ENCODE results near the gene IGF2. TPM values are rescaled to one million over a fixed set of nuclear protein-coding genes. Genes with fewer than 3 reads are reported as not detected.

The IGF2 gene
- total RNA-seq, 4 donors from 2014 or later: 8.2 to 19.8 (median 12.2) TPM

DNA sequence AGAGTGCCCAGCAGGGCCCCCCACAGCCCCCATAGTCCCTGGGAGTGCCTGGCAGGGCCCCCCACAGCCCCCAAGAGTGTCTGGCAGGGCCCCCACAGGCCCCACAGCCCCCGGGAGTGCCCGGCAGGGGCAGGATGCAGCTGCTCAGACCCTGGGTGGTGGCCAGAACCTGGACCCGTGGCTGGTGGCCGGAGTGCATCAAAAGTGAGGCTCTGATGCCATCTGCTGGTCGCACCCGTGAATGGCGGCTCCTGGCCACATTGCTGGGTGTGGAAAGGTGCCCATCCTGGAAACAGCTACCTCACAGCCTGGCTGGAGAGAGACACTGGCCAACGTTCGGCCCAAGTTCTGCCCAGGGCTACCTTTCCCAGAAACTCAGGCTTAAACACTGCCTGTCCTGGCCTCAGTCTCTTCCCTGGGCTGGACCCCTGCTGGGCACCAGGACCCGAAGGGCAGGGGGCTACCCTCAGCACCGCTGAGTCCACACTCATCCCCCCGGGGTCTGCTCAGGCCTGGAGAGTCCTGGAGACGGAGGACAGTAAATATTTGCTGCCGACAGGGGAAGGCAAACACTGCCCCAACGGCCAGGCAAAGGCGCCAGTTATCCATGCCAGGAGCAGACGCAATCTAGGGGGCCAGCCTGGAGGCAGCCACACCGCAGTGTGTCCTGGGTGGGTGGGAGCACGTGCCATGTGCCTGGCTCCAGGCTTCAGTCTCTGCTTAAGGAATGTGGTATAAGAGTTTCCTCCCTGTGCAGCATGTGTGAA lies 17.4 kb upstream of the IGF2 start:
- Histone ChIP-seq H3K9me3 (no peaks in the 10 kb centered on the region), H3K36me3 (no peaks in the 10 kb centered on the region), H3K27me3 (peaks cover 21% of the 10 kb centered on the region), H3K27ac (no peak overlapping the region), H3K4me1 (peaks cover 0 to 4% (median 3%) of the 10 kb centered on the region in 4 donors), H3K4me3 (no peak overlapping the region)
- in situ Hi-C loops (cut with MboI; ENCODE audit: low pct_ligation_motif_present in 1 of 4, low pct_unique_long_range_greater_than_20kb in 1 of 4, low sequenced_read_pairs in 3 of 4) (loop anchor here (10.0 to 25.0 kb wide), 3 partner anchors 444 to 502 kb away; partner anchors contain the start of gene KRTAP5-6 (in 2 of the 4)), intact Hi-C loops (cut with DNase I; ENCODE audit: low total_unique reads) (loop anchor here (5.0 kb wide), 1 partner anchor 464 kb away; no protein-coding TSS in a partner anchor)
- no peak for TF ChIP-seq EP300 (IDR thresholded peaks at IDR 0.05; ENCODE audit: low read depth)
- TF ChIP-seq, protein P1, sequence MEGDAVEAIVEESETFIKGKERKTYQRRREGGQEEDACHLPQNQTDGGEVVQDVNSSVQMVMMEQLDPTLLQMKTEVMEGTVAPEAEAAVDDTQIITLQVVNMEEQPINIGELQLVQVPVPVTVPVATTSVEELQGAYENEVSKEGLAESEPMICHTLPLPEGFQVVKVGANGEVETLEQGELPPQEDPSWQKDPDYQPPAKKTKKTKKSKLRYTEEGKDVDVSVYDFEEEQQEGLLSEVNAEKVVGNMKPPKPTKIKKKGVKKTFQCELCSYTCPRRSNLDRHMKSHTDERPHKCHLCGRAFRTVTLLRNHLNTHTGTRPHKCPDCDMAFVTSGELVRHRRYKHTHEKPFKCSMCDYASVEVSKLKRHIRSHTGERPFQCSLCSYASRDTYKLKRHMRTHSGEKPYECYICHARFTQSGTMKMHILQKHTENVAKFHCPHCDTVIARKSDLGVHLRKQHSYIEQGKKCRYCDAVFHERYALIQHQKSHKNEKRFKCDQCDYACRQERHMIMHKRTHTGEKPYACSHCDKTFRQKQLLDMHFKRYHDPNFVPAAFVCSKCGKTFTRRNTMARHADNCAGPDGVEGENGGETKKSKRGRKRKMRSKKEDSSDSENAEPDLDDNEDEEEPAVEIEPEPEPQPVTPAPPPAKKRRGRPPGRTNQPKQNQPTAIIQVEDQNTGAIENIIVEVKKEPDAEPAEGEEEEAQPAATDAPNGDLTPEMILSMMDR (IDR thresholded peaks at IDR 0.05): peak; percentile 68 to 78 (median 76)
- WGBS, 2 donors (ENCODE audit: low coverage in 1 of 2): 29% methylated on average over 12 of the region's 19 CpGs; no CpG with 5 or more reads in 1 of the 2 donors
- peak; percentile 76 for DNase-seq

DNA sequence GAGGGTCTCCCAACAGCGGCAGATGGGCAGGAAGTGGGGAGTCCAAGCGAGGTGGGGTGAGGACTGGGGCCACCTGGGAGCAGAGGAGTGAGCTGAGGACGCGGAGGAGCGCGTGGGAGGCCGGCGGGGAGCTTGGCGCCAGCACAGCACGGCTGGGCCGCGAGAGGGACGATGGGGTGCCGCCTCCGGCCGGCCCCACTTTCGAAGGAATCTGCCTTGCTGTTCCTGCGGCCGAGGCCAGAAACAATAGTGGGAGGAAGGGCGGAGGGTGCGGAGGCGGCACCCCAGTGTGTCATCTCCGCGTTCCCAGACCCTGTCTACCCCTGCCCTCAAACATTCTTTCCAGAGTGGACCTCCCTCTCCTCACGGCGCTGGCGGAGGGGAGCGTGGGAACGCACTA lies 16.3 kb upstream of the IGF2 start:
- Histone ChIP-seq H3K4me3 (no peak overlapping the region), H3K27me3 (peaks cover 23% of the 10 kb centered on the region), H3K9me3 (no peaks in the 10 kb centered on the region), H3K36me3 (no peaks in the 10 kb centered on the region), H3K27ac (no peak overlapping the region), H3K4me1 (peaks cover 0 to 6% (median 5%) of the 10 kb centered on the region in 4 donors)
- WGBS, 2 donors (ENCODE audit: low coverage in 1 of 2): 83% methylated on average over 29 of the region's 29 CpGs; no CpG with 5 or more reads in 1 of the 2 donors
- DNase-seq: no peak
- no peak for TF ChIP-seq EP300 (IDR thresholded peaks at IDR 0.05; ENCODE audit: low read depth)
- no peak for TF ChIP-seq POLR2AphosphoS5 (IDR thresholded peaks at IDR 0.05)
- no peak for TF ChIP-seq POLR2A (IDR thresholded peaks at IDR 0.05)
- TF ChIP-seq, protein P1 (IDR thresholded peaks at IDR 0.05): no peak
- in situ Hi-C loops (cut with MboI; ENCODE audit: low pct_ligation_motif_present in 1 of 4, low pct_unique_long_range_greater_than_20kb in 1 of 4, low sequenced_read_pairs in 3 of 4) (loop anchor here (10.0 to 25.0 kb wide), 3 partner anchors 443 to 501 kb away; partner anchors contain the start of gene KRTAP5-6 (in 2 of the 4)), intact Hi-C loops (cut with DNase I; ENCODE audit: low total_unique reads) (loop anchor here (5.0 kb wide), 1 partner anchor 463 kb away; no protein-coding TSS in a partner anchor)

DNA sequence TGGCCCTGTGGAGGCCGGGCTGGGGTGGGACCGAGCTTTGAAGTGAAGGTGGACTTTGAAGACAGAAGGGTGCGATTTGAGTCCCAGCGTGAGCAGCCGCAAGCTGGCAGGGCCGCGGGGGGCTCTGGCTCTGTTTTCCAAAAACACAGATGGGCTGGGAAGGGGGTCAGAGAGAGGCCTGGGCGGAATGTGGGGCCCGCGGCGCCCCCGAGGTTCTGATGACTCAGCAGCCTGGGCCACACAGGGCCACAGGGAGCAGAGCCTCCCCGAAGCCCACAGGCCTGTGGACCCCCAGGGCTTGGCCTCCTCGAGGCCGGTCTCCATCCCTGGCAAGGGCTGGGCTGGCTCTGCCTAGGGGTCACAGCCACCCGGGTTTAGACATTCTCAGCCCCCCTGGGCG lies 15.7 kb upstream of the IGF2 start:
- peaks cover 0 to 6% (median 5%) of the 10 kb centered on the region in 4 donors for H3K4me1 ChIP-seq
- H3K27ac ChIP-seq: no peak overlapping the region
- no peaks in the 10 kb centered on the region for H3K9me3 ChIP-seq
- in situ Hi-C loops (cut with MboI; ENCODE audit: low pct_ligation_motif_present in 1 of 4, low pct_unique_long_range_greater_than_20kb in 1 of 4, low sequenced_read_pairs in 3 of 4) (loop anchor here (10.0 to 25.0 kb wide), 3 partner anchors 443 to 500 kb away; partner anchors contain the start of gene KRTAP5-6 (in 2 of the 4)), intact Hi-C loops (cut with DNase I; ENCODE audit: low total_unique reads) (loop anchor here (5.0 kb wide), 2 partner anchors 318 to 463 kb away; partner anchors contain the start of gene TNNI2)
- WGBS, 2 donors (ENCODE audit: low coverage in 1 of 2): 80% methylated on average over 17 of the region's 17 CpGs; no CpG with 5 or more reads in 1 of the 2 donors
- H3K36me3 ChIP-seq: no peaks in the 10 kb centered on the region
- DNase-seq: no peak
- H3K27me3 ChIP-seq: peaks cover 29% of the 10 kb centered on the region
- TF ChIP-seq, protein P1 (IDR thresholded peaks at IDR 0.05): no peak
- no peak for TF ChIP-seq EP300 (IDR thresholded peaks at IDR 0.05; ENCODE audit: low read depth)
- TF ChIP-seq POLR2AphosphoS5 (IDR thresholded peaks at IDR 0.05): no peak
- no peak for TF ChIP-seq POLR2A (IDR thresholded peaks at IDR 0.05)
- no peak overlapping the region for H3K4me3 ChIP-seq

DNA sequence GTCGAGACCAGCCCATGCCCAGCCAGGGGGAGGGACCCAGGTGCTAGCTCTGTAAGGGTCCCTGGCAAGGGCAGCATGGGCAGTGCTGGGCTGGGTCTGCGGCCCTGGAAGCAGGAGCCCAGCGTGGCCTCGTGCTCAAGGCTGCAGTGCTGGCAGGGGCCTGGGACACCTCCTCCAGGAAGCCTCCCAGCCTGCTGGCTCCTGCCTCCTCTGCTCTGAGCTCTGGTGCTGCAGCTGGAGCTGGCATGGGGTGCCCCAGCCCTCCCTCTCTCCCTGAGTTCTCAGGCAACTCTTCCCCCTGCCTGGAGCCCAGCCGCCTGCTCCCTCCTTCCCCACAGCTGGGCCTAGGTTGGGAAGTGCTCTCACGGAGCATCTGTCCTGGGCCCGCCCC lies 15.0 kb upstream of the IGF2 start:
- no peaks in the 10 kb centered on the region for H3K36me3 ChIP-seq
- no peak for DNase-seq
- H3K27ac ChIP-seq: no peak overlapping the region
- no peaks in the 10 kb centered on the region for H3K9me3 ChIP-seq
- intact Hi-C loops (cut with DNase I; ENCODE audit: low total_unique reads): loop anchor here (5.0 kb wide), 1 partner anchor 317 kb away; the partner anchor contains the start of gene TNNI2
- peaks cover 36% of the 10 kb centered on the region for H3K27me3 ChIP-seq
- H3K4me1 ChIP-seq: peaks cover 0 to 6% (median 5%) of the 10 kb centered on the region in 4 donors
- no peak overlapping the region for H3K4me3 ChIP-seq
- no peak for TF ChIP-seq EP300 (IDR thresholded peaks at IDR 0.05; ENCODE audit: low read depth)
- TF ChIP-seq POLR2A (IDR thresholded peaks at IDR 0.05): no peak
- TF ChIP-seq POLR2AphosphoS5 (IDR thresholded peaks at IDR 0.05): no peak
- in situ Hi-C loops (cut with MboI; ENCODE audit: low pct_ligation_motif_present in 1 of 4, low pct_unique_long_range_greater_than_20kb in 1 of 4, low sequenced_read_pairs in 3 of 4): loop anchor here (10.0 to 25.0 kb wide), 3 partner anchors 442 to 499 kb away; partner anchors contain the start of gene KRTAP5-6 (in 2 of the 4)
- WGBS, 2 donors (ENCODE audit: low coverage in 1 of 2): 74% methylated on average over 7 of the region's 7 CpGs; no CpG with 5 or more reads in 1 of the 2 donors
